Uterus (tissue), 2 donors: ENCODE data around the gene USP12.

ENCODE experiments used
- POLR2A ChIP-seq, 2 donors: fragments of 450-650 bp; IDR thresholded peaks; one replicate each; pipeline ENCODE4 v1.6.1; 2016; ENCODE audit warnings: antibody characterized with exemption in 2 of 2, mild to moderate bottlenecking in 1 of 2, moderate library complexity in 1 of 2
- TF ChIP-seq, protein P1 (sequence below), 4 experiments: fragments of 200-600 bp in 2 of 4; fragments of 450-650 bp in 2 of 4; sonication (generic) in 2 of 4; IDR thresholded peaks; one replicate each; pipeline ENCODE4 v1.5.1; 2016 to 2019; ENCODE audit warnings: antibody characterized with exemption in 4 of 4, mild to moderate bottlenecking in 2 of 4, moderate library complexity in 1 of 4

- no peak for TF ChIP-seq POLR2A (IDR thresholded peaks at IDR 0.05)
- TF ChIP-seq, protein P1, sequence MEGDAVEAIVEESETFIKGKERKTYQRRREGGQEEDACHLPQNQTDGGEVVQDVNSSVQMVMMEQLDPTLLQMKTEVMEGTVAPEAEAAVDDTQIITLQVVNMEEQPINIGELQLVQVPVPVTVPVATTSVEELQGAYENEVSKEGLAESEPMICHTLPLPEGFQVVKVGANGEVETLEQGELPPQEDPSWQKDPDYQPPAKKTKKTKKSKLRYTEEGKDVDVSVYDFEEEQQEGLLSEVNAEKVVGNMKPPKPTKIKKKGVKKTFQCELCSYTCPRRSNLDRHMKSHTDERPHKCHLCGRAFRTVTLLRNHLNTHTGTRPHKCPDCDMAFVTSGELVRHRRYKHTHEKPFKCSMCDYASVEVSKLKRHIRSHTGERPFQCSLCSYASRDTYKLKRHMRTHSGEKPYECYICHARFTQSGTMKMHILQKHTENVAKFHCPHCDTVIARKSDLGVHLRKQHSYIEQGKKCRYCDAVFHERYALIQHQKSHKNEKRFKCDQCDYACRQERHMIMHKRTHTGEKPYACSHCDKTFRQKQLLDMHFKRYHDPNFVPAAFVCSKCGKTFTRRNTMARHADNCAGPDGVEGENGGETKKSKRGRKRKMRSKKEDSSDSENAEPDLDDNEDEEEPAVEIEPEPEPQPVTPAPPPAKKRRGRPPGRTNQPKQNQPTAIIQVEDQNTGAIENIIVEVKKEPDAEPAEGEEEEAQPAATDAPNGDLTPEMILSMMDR (IDR thresholded peaks at IDR 0.05) = no peak
Observed at GRCh38 chr13:27113436-27113835, 58.2 kb downstream of the USP12 start.
